T-helper 1 cell (primary cell): ENCODE results near the gene CASP2.
A peak's percentile ranks its signal among the peaks of the same experiment; 100 is the strongest.
"Not testable (repeated sequence)": the region's sequence is repeated elsewhere in the genome, so short reads cannot be mapped to it uniquely, and the experiment has no call there.

Experiments used
- DNase-seq, 5 donors: peaks; one replicate each; pipeline ENCODE4 v3.0.0-alpha.2; 2012 to 2020

The CASP2 gene

GRCh38 chr7:143265017-143265693 is 23.0 kb upstream of the CASP2 start:
- DNase-seq, result peak in 1 of 5 donors; percentile 44

- no peak for DNase-seq
Observed at GRCh38 chr7:143269251-143269650, 18.9 kb upstream of the CASP2 start.

GRCh38 chr7:143271240-143271639 is 16.9 kb upstream of the CASP2 start:
- DNase-seq, result no peak

- DNase-seq, result no peak
Observed at GRCh38 chr7:143272871-143273270, 15.3 kb upstream of the CASP2 start.

- no peak for DNase-seq
Observed at GRCh38 chr7:143279186-143280098, 8.7 kb upstream of the CASP2 start.

GRCh38 chr7:143280160-143280559 is 8.0 kb upstream of the CASP2 start:
- DNase-seq, result no peak

GRCh38 chr7:143280566-143280965 is 7.6 kb upstream of the CASP2 start:
- DNase-seq, result no peak

GRCh38 chr7:143281529-143281928 is 6.6 kb upstream of the CASP2 start:
- no peak for DNase-seq

- DNase-seq, result no peak
Observed at GRCh38 chr7:143282124-143282523, 6.0 kb upstream of the CASP2 start.

- DNase-seq, result no peak
Observed at GRCh38 chr7:143283381-143283780, 4.8 kb upstream of the CASP2 start.

- DNase-seq, result no peak
Observed at GRCh38 chr7:143284591-143285469, 3.3 kb upstream of the CASP2 start, which contains the start of gene TMEM139. TMEM139 (plus strand) TSS chr7:143284958; CDS start chr7:143285958, 1,000 bp downstream.

GRCh38 chr7:143285470-143285778 is 2.7 kb upstream of the CASP2 start:
- no peak for DNase-seq

- no peak for DNase-seq
Observed at GRCh38 chr7:143285806-143286521, 2.2 kb upstream of the CASP2 start.

GRCh38 chr7:143286522-143286890 is 1.6 kb upstream of the CASP2 start:
- no peak for DNase-seq

- DNase-seq, result no peak
Observed at GRCh38 chr7:143287339-143287934, 714 bp upstream of the CASP2 start.

- no peak for DNase-seq
Observed at GRCh38 chr7:143288836-143289235, 685 bp downstream of the CASP2 start.

GRCh38 chr7:143289421-143289820 is 1.3 kb downstream of the CASP2 start:
- no peak for DNase-seq

GRCh38 chr7:143289888-143290287 is 1.7 kb downstream of the CASP2 start:
- DNase-seq, result not testable (repeated sequence)

- no peak for DNase-seq
Observed at GRCh38 chr7:143290293-143290692, 2.1 kb downstream of the CASP2 start.

- DNase-seq, result no peak
Observed at GRCh38 chr7:143292876-143293275, 4.7 kb downstream of the CASP2 start.

- DNase-seq, result no peak
Observed at GRCh38 chr7:143295870-143296269, 7.7 kb downstream of the CASP2 start.

- no peak for DNase-seq
Observed at GRCh38 chr7:143296686-143297085, 8.5 kb downstream of the CASP2 start.
